GM19463 (cell line): ENCODE results near the gene RAD17.
"Not testable (repeated sequence)": the region's sequence is repeated elsewhere in the genome, so short reads cannot be mapped to it uniquely, and the experiment has no call there.

Source experiments
- ATAC-seq: cut with Tn5 transposase; IDR thresholded peaks from one replicate; pipeline ENCODE4 v1.9.1; 2021; ENCODE audit warnings: mild to moderate bottlenecking, moderate library complexity; ENCODE audit not compliant: unreplicated experiment

The RAD17 gene, protein sequence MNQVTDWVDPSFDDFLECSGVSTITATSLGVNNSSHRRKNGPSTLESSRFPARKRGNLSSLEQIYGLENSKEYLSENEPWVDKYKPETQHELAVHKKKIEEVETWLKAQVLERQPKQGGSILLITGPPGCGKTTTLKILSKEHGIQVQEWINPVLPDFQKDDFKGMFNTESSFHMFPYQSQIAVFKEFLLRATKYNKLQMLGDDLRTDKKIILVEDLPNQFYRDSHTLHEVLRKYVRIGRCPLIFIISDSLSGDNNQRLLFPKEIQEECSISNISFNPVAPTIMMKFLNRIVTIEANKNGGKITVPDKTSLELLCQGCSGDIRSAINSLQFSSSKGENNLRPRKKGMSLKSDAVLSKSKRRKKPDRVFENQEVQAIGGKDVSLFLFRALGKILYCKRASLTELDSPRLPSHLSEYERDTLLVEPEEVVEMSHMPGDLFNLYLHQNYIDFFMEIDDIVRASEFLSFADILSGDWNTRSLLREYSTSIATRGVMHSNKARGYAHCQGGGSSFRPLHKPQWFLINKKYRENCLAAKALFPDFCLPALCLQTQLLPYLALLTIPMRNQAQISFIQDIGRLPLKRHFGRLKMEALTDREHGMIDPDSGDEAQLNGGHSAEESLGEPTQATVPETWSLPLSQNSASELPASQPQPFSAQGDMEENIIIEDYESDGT

DNA sequence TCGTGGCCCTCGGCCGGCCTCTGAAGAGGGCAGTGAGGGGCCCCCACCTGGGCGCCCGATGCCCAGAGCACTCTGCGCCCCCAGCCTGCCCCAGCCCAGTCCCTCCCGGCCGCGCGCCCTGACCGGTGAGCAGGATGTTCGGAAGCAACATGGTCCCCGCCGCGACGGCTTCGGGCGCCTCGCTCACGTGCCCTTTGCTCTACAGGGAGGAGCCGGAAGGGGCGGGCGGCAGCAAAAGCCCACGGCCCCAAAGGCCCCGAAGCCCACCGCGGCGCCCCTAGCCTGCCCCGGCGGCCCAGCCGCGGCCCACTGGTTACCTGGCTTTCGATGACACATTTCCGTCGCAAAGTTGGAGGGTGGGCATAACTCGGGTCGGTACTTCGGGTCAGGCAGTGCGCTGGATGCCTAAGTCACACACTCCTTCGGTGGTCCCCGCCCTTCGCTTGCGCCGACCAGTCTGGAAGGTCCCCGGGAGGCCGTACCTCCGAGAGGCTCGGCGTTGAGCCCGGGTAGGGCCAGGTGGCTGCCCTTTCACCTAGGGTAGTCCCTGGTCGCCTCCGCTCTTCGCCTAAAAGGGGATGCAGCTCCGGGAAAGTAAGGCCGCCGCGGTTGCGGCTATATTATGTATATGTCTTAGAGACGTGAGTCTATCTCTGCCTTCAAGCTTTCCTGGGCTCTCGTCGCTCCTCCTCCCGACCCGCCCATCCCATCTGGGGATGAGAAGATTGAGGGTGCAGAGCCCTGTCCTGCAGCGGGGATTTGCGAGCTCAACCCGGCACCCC is at the start of gene RAD17, which contains the start of the genes AK6 and TAF9:
RAD17 (plus strand) TSS at position 479 of the 782 bp plus-strand sequence. CDS start 2,391 bp downstream, outside the sequence.
AK6 (minus strand) TSS at position 181 of the 782 bp plus-strand sequence; CDS start at position 151, 30 bp downstream.
TAF9 (minus strand) TSS at position 181 of the 782 bp plus-strand sequence. CDS start 3,783 bp downstream, outside the sequence.
- ATAC-seq, result peak; percentile 91

- ATAC-seq, result no peak
Measured at GRCh38 chr5:69326365-69326764, 43.3 kb upstream of the RAD17 start.

- ATAC-seq, result no peak
Measured at GRCh38 chr5:69329905-69330489, 39.6 kb upstream of the RAD17 start.

GRCh38 chr5:69331528-69332445 is 37.8 kb upstream of the RAD17 start:
- no peak for ATAC-seq

GRCh38 chr5:69333668-69334315 is 35.8 kb upstream of the RAD17 start:
- not testable (repeated sequence) for ATAC-seq

DNA sequence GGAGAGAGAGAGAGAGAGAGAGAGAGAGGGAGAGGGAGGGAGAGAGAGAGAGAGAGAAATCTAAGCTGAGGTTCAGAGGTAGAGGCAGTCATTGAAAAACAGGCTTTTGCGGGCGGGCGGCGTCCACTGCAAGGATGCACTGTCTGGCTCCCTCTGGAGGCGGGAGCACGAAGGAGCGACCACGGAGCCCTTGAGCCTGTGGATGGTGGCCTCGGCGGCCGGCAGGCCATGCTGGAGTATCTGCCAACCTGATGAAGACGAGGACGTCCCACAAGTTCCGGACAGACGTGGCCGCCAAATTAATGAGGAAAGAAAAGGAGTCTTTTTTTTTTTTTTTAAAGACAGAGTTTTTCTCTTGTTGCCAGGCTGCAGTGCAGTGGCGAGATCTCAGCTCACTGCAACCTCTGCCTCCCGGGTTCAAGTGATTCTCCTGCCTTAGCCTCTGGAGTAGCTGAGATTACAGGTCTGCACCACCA is 34.8 kb upstream of the RAD17 start:
- ATAC-seq, result peak; percentile 74

DNA sequence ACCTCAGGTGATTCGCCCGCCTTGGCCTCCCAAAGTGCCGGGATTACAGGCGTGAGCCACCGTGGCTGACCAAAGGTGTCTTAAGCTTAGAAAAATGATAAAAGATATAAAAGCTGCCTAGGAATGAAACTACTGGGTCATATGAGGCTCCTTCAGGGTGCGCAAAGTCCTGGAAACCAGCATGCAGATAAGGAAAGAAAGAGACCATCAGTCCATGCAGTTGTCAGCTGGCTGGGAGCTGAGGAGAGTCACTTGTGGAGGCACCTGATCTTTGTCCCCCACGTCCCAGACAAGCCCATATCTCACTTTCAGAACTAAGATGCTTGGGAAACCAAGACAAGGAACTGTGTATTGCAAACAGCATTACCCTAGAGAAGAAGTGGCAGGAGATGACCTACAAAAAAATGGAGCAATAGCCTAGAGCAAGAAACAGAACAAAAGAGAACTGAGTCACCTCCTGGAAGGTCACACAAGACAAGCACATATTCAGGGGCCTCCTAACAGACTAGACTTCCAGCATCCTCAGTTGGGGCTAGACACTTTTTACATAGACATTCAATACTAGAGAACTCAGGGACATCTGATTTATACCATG is 34.2 kb upstream of the RAD17 start:
- ATAC-seq, result no peak

DNA sequence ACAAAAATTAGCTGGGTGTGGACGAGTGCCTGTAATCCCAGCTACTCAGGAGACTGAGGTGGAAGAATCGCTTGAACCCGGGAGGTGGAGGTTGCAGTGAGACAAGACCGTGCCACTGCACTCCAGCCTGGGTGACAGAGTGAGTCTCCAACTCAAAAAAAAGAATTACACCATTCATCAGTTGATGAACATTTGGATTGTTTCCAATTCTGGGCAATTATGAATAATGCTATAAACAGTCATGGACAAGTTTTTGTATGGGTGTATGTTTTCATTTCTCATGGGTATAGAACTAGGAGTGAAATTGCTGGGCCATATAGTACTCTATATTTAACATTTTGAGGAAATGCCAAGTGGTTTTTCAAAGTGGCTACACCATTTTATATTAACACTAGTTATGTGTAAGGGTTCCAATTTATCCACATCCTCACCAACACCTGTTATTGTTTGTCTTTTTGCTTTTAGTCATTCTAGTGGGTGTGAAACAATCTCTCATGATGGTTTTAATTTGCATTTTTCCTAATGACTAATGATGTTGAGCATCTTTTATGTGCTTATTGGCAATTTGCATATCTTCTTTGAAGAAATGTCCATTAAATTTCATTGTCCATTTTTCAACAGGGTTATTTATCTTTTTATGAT is 28.0 kb upstream of the RAD17 start:
- ATAC-seq, result no peak

DNA sequence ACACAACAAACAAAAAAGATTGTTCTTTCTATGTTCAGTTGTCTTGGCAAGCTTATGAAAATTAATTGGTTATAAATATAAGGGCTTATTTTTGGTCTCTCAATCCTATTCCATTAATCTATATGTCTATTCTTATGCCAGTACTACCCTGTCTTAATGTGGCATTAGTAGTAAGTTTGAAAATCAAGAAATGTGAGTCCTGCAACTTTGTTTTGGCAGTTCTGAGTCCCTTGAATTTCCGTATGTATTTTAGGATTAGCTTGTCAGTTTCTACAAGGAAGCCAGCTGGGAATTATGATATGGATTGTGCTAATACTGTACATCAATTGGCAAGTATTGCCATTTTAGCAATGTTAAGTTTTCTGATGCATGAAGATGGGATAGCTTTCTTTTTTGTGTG is 26.5 kb upstream of the RAD17 start:
- ATAC-seq, result no peak

- ATAC-seq, result no peak
Measured at GRCh38 chr5:69350664-69351063, 19.0 kb upstream of the RAD17 start.

GRCh38 chr5:69359699-69360098 is 9.9 kb upstream of the RAD17 start:
- ATAC-seq, result no peak

- ATAC-seq, result no peak
Measured at GRCh38 chr5:69360442-69360841, 9.2 kb upstream of the RAD17 start.

DNA sequence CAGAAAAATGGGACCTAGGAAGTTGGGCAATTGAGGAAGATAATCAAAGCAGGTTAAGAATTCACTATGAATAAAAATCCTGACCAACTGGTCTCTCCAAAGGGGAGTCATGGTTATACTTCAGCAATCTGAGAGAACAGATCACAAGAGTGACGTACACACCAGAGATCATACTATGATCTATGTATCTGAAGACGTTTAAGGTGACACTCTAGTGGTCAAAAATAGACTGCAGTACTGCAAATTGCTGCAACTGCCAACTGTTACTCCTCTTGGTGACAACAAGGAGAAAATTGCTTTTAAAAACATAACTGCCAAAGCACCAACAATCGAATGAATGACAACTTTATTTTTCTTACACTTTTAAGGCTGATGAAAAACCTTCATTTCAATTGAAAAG is 5.2 kb upstream of the RAD17 start:
- ATAC-seq, result no peak

GRCh38 chr5:69364850-69365249 is 4.8 kb upstream of the RAD17 start:
- no peak for ATAC-seq

GRCh38 chr5:69367697-69368279 is 1.8 kb upstream of the RAD17 start:
- no peak for ATAC-seq

DNA sequence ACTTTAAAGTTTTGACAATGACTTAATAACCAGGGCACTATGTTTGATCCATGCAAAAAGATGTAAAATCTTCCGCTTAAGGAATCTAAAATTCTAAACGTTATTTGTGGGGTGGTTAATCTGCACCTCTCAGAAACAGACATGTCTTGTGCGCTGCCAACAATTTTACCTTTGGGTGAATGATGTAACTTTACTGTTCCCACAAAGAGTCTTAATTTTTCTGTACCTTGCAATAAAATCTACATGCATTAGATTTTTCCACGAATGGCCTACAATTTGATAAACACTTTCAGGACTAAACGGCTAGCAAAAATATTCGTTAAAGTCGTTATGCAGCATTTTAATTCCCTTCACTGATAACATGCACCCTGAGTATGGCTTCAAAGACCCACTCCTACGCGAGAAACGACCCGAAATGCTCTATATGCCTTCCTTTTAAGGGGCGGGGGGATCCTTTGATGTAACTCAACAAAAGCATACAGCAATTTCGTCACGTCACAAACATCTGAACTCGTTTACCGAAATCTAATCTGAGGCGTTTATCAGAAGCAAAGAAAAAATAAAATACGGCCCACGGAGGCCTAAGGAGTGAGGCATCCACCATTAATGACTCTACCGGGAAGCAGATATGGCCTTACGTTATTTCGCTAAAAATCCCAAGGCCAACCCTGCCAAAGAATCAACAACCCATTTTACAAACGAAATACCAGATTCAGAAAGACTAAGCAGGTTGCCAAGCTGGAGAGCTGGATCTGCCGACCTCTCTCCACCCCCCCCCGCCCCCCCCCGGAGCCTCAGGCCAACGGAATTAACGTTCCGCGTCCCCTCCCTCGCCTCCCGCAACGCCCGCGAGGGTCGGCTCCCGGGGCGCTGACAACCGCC is 919 bp upstream of the RAD17 start:
- ATAC-seq, result peak; percentile 24

- ATAC-seq, result not testable (repeated sequence)
Measured at GRCh38 chr5:69370335-69370734, 717 bp downstream of the RAD17 start.
